ENCODE results near the gene PI4KB. TPM values are rescaled to one million over a fixed set of nuclear protein-coding genes. Genes with fewer than 3 reads are reported as not detected.

PI4KB gene
- total and polyA plus RNA-seq, 2 of the 13 experiments (the other 11 are each of a cell fraction or from before 2014, with no cell fraction given) = 19.5 to 29.3 TPM

- no peak for TF ChIP-seq ZNF816 (CRISPR knock-in tag; IDR thresholded peaks at IDR 0.05; ENCODE audit: borderline replicate concordance)
- no peak for TF ChIP-seq ZNF557 (CRISPR knock-in tag; IDR thresholded peaks at IDR 0.05)
- TF ChIP-seq BHLHE40 (IDR thresholded peaks at IDR 0.05; ENCODE audit: low read length) = no peak
- TF ChIP-seq ARHGAP35 (CRISPR knock-in tag; IDR thresholded peaks at IDR 0.05; ENCODE audit: borderline replicate concordance) = no peak
- TF ChIP-seq ZNF556 (CRISPR knock-in tag; IDR thresholded peaks at IDR 0.05; ENCODE audit: borderline replicate concordance) = no peak
- TF ChIP-seq, protein P1, sequence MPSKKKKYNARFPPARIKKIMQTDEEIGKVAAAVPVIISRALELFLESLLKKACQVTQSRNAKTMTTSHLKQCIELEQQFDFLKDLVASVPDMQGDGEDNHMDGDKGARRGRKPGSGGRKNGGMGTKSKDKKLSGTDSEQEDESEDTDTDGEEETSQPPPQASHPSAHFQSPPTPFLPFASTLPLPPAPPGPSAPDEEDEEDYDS (CRISPR knock-in tag; IDR thresholded peaks at IDR 0.05) = no peak
- TF ChIP-seq, protein P2, sequence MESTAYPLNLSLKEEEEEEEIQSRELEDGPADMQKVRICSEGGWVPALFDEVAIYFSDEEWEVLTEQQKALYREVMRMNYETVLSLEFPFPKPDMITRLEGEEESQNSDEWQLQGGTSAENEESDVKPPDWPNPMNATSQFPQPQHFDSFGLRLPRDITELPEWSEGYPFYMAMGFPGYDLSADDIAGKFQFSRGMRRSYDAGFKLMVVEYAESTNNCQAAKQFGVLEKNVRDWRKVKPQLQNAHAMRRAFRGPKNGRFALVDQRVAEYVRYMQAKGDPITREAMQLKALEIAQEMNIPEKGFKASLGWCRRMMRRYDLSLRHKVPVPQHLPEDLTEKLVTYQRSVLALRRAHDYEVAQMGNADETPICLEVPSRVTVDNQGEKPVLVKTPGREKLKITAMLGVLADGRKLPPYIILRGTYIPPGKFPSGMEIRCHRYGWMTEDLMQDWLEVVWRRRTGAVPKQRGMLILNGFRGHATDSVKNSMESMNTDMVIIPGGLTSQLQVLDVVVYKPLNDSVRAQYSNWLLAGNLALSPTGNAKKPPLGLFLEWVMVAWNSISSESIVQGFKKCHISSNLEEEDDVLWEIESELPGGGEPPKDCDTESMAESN (CRISPR knock-in tag; conservative IDR thresholded peaks at IDR 0.05) = no peak
- TF ChIP-seq BATF2 (CRISPR knock-in tag; IDR thresholded peaks at IDR 0.05) = no peak
- TF ChIP-seq MBD4 (IDR thresholded peaks at IDR 0.05; ENCODE audit: borderline replicate concordance, low read length) = no peak
- no peak for TF ChIP-seq PPARG (CRISPR knock-in tag; conservative IDR thresholded peaks at IDR 0.05)
- no peak for TF ChIP-seq TRIM22 (IDR thresholded peaks at IDR 0.05)
- TF ChIP-seq, protein P3, sequence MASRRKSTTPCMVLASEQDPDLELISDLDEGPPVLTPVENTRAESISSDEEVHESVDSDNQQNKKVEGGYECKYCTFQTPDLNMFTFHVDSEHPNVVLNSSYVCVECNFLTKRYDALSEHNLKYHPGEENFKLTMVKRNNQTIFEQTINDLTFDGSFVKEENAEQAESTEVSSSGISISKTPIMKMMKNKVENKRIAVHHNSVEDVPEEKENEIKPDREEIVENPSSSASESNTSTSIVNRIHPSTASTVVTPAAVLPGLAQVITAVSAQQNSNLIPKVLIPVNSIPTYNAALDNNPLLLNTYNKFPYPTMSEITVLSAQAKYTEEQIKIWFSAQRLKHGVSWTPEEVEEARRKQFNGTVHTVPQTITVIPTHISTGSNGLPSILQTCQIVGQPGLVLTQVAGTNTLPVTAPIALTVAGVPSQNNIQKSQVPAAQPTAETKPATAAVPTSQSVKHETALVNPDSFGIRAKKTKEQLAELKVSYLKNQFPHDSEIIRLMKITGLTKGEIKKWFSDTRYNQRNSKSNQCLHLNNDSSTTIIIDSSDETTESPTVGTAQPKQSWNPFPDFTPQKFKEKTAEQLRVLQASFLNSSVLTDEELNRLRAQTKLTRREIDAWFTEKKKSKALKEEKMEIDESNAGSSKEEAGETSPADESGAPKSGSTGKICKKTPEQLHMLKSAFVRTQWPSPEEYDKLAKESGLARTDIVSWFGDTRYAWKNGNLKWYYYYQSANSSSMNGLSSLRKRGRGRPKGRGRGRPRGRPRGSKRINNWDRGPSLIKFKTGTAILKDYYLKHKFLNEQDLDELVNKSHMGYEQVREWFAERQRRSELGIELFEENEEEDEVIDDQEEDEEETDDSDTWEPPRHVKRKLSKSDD (CRISPR knock-in tag; IDR thresholded peaks at IDR 0.05; ENCODE audit: low read depth) = no peak
- TF ChIP-seq ZNF160 (CRISPR knock-in tag; IDR thresholded peaks at IDR 0.05) = no peak
Observed at GRCh38 chr1:151289080-151289935, 37.9 kb downstream of the PI4KB start (continued).

All from HepG2 (cell line).